ENCODE measurements around the gene FAM3B. TPM values are rescaled to one million over a fixed set of nuclear protein-coding genes. Genes with fewer than 3 reads are reported as not detected.

FAM3B gene
- total and polyA plus RNA-seq, 9 of the 15 experiments (the other 6 are each of a cell fraction or from before 2014, with no cell fraction given), result 0.04 to 0.18 (median 0.12) TPM; not detected in 5

GRCh38 chr21:41366522-41367151 is 50.0 kb downstream of the FAM3B start (continued):
- TF ChIP-seq REST (IDR thresholded peaks at IDR 0.05; ENCODE audit: borderline replicate concordance) (no peak), REST (CRISPR knock-in tag; IDR thresholded peaks at IDR 0.05; ENCODE audit: low read depth) (no peak), GABPB1 (CRISPR knock-in tag; IDR thresholded peaks at IDR 0.05) (no peak), ZNF766 (CRISPR knock-in tag; conservative IDR thresholded peaks at IDR 0.05) (0 out of 2 replicates have a peak, but pooled peaks have one; percentile 27), ZNF407 (IDR thresholded peaks at IDR 0.05; ENCODE audit: low read depth) (no peak), ATF2 (CRISPR knock-in tag; IDR thresholded peaks at IDR 0.05) (no peak), CEBPG (CRISPR knock-in tag; IDR thresholded peaks at IDR 0.05) (no peak), CEBPG (tag; conservative IDR thresholded peaks at IDR 0.05 in 1 of 2, IDR thresholded peaks at IDR 0.05 in 1 of 2) (peak; percentile 66 to 69), THAP7 (CRISPR knock-in tag; IDR thresholded peaks at IDR 0.05) (no peak)
